Measurements from ENCODE around the gene OGDH. TPM values are rescaled to one million over a fixed set of nuclear protein-coding genes. Genes with fewer than 3 reads are reported as not detected.
A peak's percentile ranks its signal among the peaks of the same experiment; 100 is the strongest.
"Not testable (repeated sequence)": the region's sequence is repeated elsewhere in the genome, so short reads cannot be mapped to it uniquely, and the experiment has no call there.

OGDH gene
- total RNA-seq, 1 donor from 2014 or later, result 80.0 TPM

DNA sequence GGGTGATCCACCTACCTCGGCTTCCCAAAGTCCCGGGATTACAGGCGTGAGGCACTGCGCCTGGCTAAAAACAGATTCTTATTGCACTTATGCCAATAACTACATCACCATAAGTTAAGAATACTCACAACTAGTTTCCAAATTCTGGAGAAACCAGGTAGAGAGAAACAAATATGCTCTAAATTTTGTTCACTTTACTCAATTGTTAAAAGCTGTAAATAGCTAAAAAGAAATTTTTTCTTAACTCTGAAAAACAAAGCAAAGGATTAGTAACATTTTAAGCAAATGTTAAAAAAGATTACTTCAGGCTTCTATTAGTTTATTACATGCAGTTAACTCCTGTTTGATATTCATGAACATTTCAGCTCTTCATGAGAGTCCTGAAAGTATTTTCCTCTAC is 113.9 kb downstream of the OGDH start:
- no peak overlapping the region for H3K27ac Mint-ChIP-seq (ENCODE audit: unreplicated experiment)
- H3K9me3 Mint-ChIP-seq (ENCODE audit: low read depth), result peaks cover 2% of the 10 kb centered on the region
- no peaks in the 10 kb centered on the region for H3K4me1 Mint-ChIP-seq (ENCODE audit: low read depth)
- TF ChIP-seq CTCF (IDR thresholded peaks at IDR 0.05), result no peak
- no peak overlapping the region for H3K4me3 Mint-ChIP-seq (ENCODE audit: unreplicated experiment)
- no peak for DNase-seq (ENCODE audit: low spot score)
- no peaks in the 10 kb centered on the region for H3K27me3 Mint-ChIP-seq (ENCODE audit: low read depth)
- H3K36me3 Mint-ChIP-seq (ENCODE audit: low read depth), result no peaks in the 10 kb centered on the region

DNA sequence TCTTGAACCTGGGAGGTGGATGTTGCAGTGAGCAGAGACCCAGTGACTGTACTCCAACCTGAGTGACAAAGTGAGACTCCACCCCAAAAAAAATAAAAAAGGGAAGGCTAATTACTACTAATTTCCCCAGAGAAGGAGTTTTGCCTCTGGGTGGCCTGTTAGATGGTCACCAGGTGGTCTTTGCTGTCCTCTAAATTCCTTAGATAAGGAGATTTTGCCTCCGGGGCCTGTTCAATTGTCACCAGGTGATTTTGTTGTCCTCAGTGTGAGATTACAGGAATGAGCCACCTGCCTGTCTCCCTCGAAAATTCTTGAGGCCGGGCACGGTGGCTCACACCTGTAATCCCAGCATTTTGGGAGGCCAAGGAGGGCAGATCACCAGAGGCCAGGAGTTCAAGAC is 117.8 kb downstream of the OGDH start:
- TF ChIP-seq CTCF (IDR thresholded peaks at IDR 0.05), result no peak
- H3K36me3 Mint-ChIP-seq (ENCODE audit: low read depth), result no peaks in the 10 kb centered on the region
- H3K4me1 Mint-ChIP-seq (ENCODE audit: low read depth), result peaks cover 12% of the 10 kb centered on the region
- no peak overlapping the region for H3K27ac Mint-ChIP-seq (ENCODE audit: unreplicated experiment)
- H3K27me3 Mint-ChIP-seq (ENCODE audit: low read depth), result no peaks in the 10 kb centered on the region
- no peak for DNase-seq (ENCODE audit: low spot score)
- no peak overlapping the region for H3K4me3 Mint-ChIP-seq (ENCODE audit: unreplicated experiment)
- H3K9me3 Mint-ChIP-seq (ENCODE audit: low read depth), result peaks cover 2% of the 10 kb centered on the region

DNA sequence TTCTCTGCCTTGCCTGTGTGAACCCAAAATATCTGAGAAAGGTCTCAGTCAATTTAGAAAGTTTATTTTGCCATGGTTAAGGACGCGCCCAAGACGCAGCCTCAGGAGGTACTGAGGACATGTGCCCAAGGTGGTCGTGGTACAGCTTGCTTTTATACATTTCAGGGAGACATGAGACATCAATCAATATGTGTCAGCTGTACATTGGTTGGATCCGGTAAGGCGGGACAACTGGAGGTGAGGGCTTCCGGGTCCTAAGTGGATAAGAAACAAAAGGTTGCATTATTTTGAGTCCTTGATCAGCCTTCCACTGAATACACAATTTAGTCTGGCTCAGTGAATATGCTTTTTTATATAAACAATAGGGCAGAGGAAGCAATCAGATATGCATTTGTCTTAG is 119.8 kb downstream of the OGDH start:
- H3K27me3 Mint-ChIP-seq (ENCODE audit: low read depth), result not testable (repeated sequence)

GRCh38 chr7:44727158-44727936 is 120.9 kb downstream of the OGDH start:
- no peak for DNase-seq (ENCODE audit: low spot score)
- no peak overlapping the region for H3K4me3 Mint-ChIP-seq (ENCODE audit: unreplicated experiment)
- peak overlapping the region; percentile 90 for H3K27ac Mint-ChIP-seq (ENCODE audit: unreplicated experiment)

More for the DNA sequence above, 119.8 kb downstream of the OGDH start:
- H3K9me3 Mint-ChIP-seq (ENCODE audit: low read depth); H3K27ac Mint-ChIP-seq (ENCODE audit: unreplicated experiment); H3K36me3 Mint-ChIP-seq (ENCODE audit: low read depth); H3K4me3 Mint-ChIP-seq (ENCODE audit: unreplicated experiment): not testable (repeated sequence)
- DNase-seq (ENCODE audit: low spot score), result peak; percentile 14
- peaks cover 12% of the 10 kb centered on the region for H3K4me1 Mint-ChIP-seq (ENCODE audit: low read depth)

DNA sequence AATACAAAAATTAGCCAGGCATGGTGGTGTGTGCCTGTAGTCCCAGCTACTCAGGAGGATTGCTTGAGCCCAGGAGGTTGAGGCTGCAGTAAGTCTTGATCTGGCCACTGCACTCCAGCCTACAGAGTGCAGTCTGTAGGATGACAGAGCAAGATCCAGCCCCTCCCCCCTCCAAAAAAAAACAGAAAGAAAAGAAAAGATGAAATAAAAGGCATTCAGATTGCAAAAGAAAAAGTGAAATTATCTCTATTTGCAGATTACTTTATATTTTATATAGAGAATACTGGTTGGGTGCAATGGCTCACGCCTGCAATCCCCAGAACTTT is 121.5 kb downstream of the OGDH start:
- DNase-seq (ENCODE audit: low spot score), result no peak
- no peaks in the 10 kb centered on the region for H3K9me3 Mint-ChIP-seq (ENCODE audit: low read depth)
- no peak for TF ChIP-seq CTCF (IDR thresholded peaks at IDR 0.05)
- no peaks in the 10 kb centered on the region for H3K27me3 Mint-ChIP-seq (ENCODE audit: low read depth)
- no peaks in the 10 kb centered on the region for H3K36me3 Mint-ChIP-seq (ENCODE audit: low read depth)
- H3K4me3 Mint-ChIP-seq (ENCODE audit: unreplicated experiment), result no peak overlapping the region
- H3K27ac Mint-ChIP-seq (ENCODE audit: unreplicated experiment), result peak overlapping the region; percentile 90
- peaks cover 12% of the 10 kb centered on the region for H3K4me1 Mint-ChIP-seq (ENCODE audit: low read depth)

More at GRCh38 chr7:44727158-44727936, 120.9 kb downstream of the OGDH start:
- no peaks in the 10 kb centered on the region for H3K9me3 Mint-ChIP-seq (ENCODE audit: low read depth)
- TF ChIP-seq CTCF (IDR thresholded peaks at IDR 0.05), result no peak
- no peaks in the 10 kb centered on the region for H3K36me3 Mint-ChIP-seq (ENCODE audit: low read depth)
- peaks cover 12% of the 10 kb centered on the region for H3K4me1 Mint-ChIP-seq (ENCODE audit: low read depth)
- no peaks in the 10 kb centered on the region for H3K27me3 Mint-ChIP-seq (ENCODE audit: low read depth)

Measured in chondrocyte (in vitro differentiated cells).